Ureter (tissue), 1 donor: Measurements from ENCODE around the gene BLOC1S2. TPM values are rescaled to one million over a fixed set of nuclear protein-coding genes. Genes with fewer than 3 reads are reported as not detected.

ENCODE experiments used
- total RNA-seq: library from RNA; stranded (reverse); gene quantifications from one replicate; pipeline ENCODE4 v1.2.4, GENCODE V29; 2023
- donor health status: DM: yes; HTN: yes; CAD: no.

Gene BLOC1S2
- total RNA-seq, 1 donor from 2014 or later: 34.4 TPM

Other genes starting within 250 kb of the BLOC1S2 start
- gene CPN1, start 204.8 kb downstream of the BLOC1S2 start, total RNA-seq: not detected
- 42.8 TPM for gene ERLIN1, start 100.7 kb downstream of the BLOC1S2 start, total RNA-seq
- gene CHUK, start 57.1 kb downstream of the BLOC1S2 start, total RNA-seq: 17.6 TPM
- gene CWF19L1, start 19.0 kb downstream of the BLOC1S2 start, total RNA-seq: 31.2 TPM
- gene PKD2L1, start 43.5 kb upstream of the BLOC1S2 start, total RNA-seq: 0.16 TPM
- gene SCD, start 60.6 kb upstream of the BLOC1S2 start, total RNA-seq: 45.8 TPM
- 0.99 TPM for gene WNT8B, start 176.3 kb upstream of the BLOC1S2 start, total RNA-seq
- gene SEC31B, start 233.2 kb upstream of the BLOC1S2 start, total RNA-seq: 16.0 TPM
- 152 TPM for gene NDUFB8, start 243.2 kb upstream of the BLOC1S2 start, total RNA-seq
- 50.6 TPM for gene HIF1AN, start 249.3 kb upstream of the BLOC1S2 start, total RNA-seq